ENCODE measurements around the gene CD177. TPM values are rescaled to one million over a fixed set of nuclear protein-coding genes. Genes with fewer than 3 reads are reported as not detected.

The CD177 gene
- total and polyA plus RNA-seq, 2 of the 8 experiments (the other 6 are each of a cell fraction or from before 2014, with no cell fraction given) = 3.4 to 10.0 TPM

DNA sequence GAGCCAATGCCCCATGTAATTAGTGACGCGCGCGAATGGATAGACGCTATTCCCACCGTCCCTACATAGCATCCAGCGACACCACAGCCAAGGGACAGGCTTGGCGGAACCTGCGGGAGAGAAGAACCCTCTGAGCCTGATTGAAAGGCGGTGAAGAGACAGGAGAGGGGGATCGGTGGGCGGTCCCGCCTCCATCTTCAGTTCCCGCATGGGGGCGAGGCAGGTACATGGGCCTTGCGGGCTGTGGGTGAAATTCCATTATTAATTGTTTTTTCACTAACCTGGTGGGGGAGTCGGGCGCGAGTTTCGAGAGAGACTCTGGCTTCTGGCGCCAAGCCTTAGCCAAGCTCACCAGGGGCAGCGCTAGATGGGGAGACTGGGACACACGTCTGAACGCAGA, 52.8 kb downstream of the CD177 start:
- Histone ChIP-seq H2BK5ac (ENCODE audit: low read depth, low read length) (no peak overlapping the region), H3K79me2 (ENCODE audit: control insufficient read depth in 1 of 2, insufficient read depth in 2 of 2, low read length in 2 of 2) (no peaks in the 10 kb centered on the region), H3K14ac (ENCODE audit: insufficient read length) (no peak overlapping the region), H4K5ac (ENCODE audit: insufficient read length, low read depth, low read length) (no peak overlapping the region), H3K4me1 (replicated peaks in 1 of 4; ENCODE audit: control insufficient read depth in 3 of 4, insufficient read depth in 4 of 4, low read length in 3 of 4) (peaks cover 0 to 6% (median 3%) of the 10 kb centered on the region in 4 experiments; a peak in 5 of 7 replicates), H2BK20ac (ENCODE audit: low read length) (no peak overlapping the region), H3K4me3 (ENCODE audit: extremely low read depth in 1 of 4, insufficient read depth in 2 of 4, low read depth in 3 of 4, low read length in 4 of 4) (no peak overlapping the region; a peak in 1 of 8 replicates), H4K91ac (replicated peaks; ENCODE audit: insufficient read length, low read length) (no peak overlapping the region), H3K9ac (replicated peaks in 1 of 4; ENCODE audit: extremely low read depth in 1 of 4, low read depth in 3 of 4, low read length in 3 of 4) (no peak overlapping the region), H3K23me2 (ENCODE audit: low read depth, low read length) (no peaks in the 10 kb centered on the region), H3K27me3 (replicated peaks in 1 of 4; ENCODE audit: control insufficient read depth in 3 of 4, extremely low read depth in 1 of 4, insufficient read depth in 3 of 4, low read length in 3 of 4) (0 out of 7 replicates have a peak, but pooled peaks cover 0 to 4% (median 0%) of the 10 kb centered on the region in 4 experiments), H3K23ac (ENCODE audit: insufficient read length) (no peak overlapping the region), H4K8ac (ENCODE audit: extremely low read depth, insufficient read depth, low read length) (peak overlapping the region; percentile 11; the same call in 1 of the 2 replicates), H2BK120ac (replicated peaks; ENCODE audit: low read depth, low read length) (no peak overlapping the region), H2BK15ac (ENCODE audit: low read length) (no peak overlapping the region), H2AFZ (ENCODE audit: low read length) (peak overlapping the region; percentile 83; the same call in 1 of the 2 replicates), H3K36me3 (ENCODE audit: control insufficient read depth in 2 of 4, insufficient read depth in 4 of 4, low read length in 3 of 4) (no peaks in the 10 kb centered on the region), H3K4ac (replicated peaks; ENCODE audit: insufficient read length, low read depth, low read length) (no peak overlapping the region), H3K9me3 (ENCODE audit: insufficient read depth in 2 of 2, low read depth in 1 of 2, low read length in 1 of 2) (no peaks in the 10 kb centered on the region; a peak in 1 of 4 replicates), H2BK12ac (ENCODE audit: low read depth, low read length) (no peak overlapping the region), H4K20me1 (replicated peaks in 1 of 2; ENCODE audit: control insufficient read depth in 1 of 2, insufficient read depth in 2 of 2, low read length in 2 of 2) (no peaks in the 10 kb centered on the region), H2AK5ac (ENCODE audit: low read depth, low read length) (no peak overlapping the region), H3K27ac (ENCODE audit: low read depth, low read length) (no peak overlapping the region), H3K18ac (ENCODE audit: extremely low read depth, low read length) (no peak overlapping the region), H3K4me2 (ENCODE audit: insufficient read depth in 1 of 2, low read depth in 2 of 2, low read length in 2 of 2) (no peak overlapping the region; a peak in 1 of 4 replicates), H3K56ac (replicated peaks; ENCODE audit: insufficient read length, low read depth, low read length) (no peak overlapping the region), H3K79me1 (ENCODE audit: low read depth, low read length) (no peaks in the 10 kb centered on the region)
- FAIRE-seq (no peak), DNase-seq (ENCODE audit: low read depth in 1 of 2, low spot score in 2 of 2) (peak in 1 of 2 experiments; percentile 56)
- TF ChIP-seq TEAD4 (IDR thresholded peaks at IDR 0.05; ENCODE audit: low read depth, low read length) (no peak), SUZ12 (IDR thresholded peaks at IDR 0.05; ENCODE audit: low read length) (0 out of 2 replicates have a peak, but pooled peaks have one; percentile 1)
- TF ChIP-seq, protein P1, sequence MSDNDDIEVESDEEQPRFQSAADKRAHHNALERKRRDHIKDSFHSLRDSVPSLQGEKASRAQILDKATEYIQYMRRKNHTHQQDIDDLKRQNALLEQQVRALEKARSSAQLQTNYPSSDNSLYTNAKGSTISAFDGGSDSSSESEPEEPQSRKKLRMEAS (IDR thresholded peaks at IDR 0.05) = no peak
- ChIA-PET POLR2A (ENCODE audit: partially characterized antibody) (no interaction called here), CTCF (ENCODE audit: partially characterized antibody) (no interaction called here)
- 62% methylated on average over 22 of the region's 24 CpGs; no CpG with 5 or more reads in 1 of the 2 experiments for WGBS, 2 experiments (ENCODE audit: extremely low coverage in 1 of 2, insufficient coverage in 1 of 2, insufficient read length in 1 of 2, insufficient replicate concordance in 2 of 2, low coverage in 1 of 2, low lambda C conversion rate in 2 of 2, missing lambda C conversion rate in 1 of 2)
